ENCODE data around the gene KCNC1.

GRCh38 chr11:17810746-17811145, 76.2 kb downstream of the KCNC1 start:
- TF ChIP-seq TERF1 (CRISPR knock-in tag; IDR thresholded peaks at IDR 0.05) (no peak), ZNF263 (CRISPR knock-in tag; IDR thresholded peaks at IDR 0.05) (no peak), NFYB (CRISPR knock-in tag; IDR thresholded peaks at IDR 0.05) (no peak), CTCF (CRISPR knock-in tag; IDR thresholded peaks at IDR 0.05) (no peak)

All from HepG2 (cell line).